DMS79 (cell line): ENCODE results near the gene MOV10.
A peak's percentile ranks its signal among the peaks of the same experiment; 100 is the strongest.

Source experiments
- DNase-seq: peaks from one replicate; lab custom pipeline; 2025; lab: John Stamatoyannopoulos, UW

Gene MOV10

GRCh38 chr1:112700290-112701226 lies 26.1 kb downstream of the MOV10 start:
- DNase-seq, result no peak

- no peak for DNase-seq
Measured at GRCh38 chr1:112701227-112702066, 27.0 kb downstream of the MOV10 start.

GRCh38 chr1:112702067-112702395 lies 27.6 kb downstream of the MOV10 start:
- no peak for DNase-seq

- DNase-seq, result no peak
Measured at GRCh38 chr1:112702420-112703261, 28.2 kb downstream of the MOV10 start.

- no peak for DNase-seq
Measured at GRCh38 chr1:112703706-112704105, 29.2 kb downstream of the MOV10 start.

GRCh38 chr1:112704391-112704933 lies 30.0 kb downstream of the MOV10 start:
- DNase-seq, result no peak

- DNase-seq, result peak; percentile 72
Measured at GRCh38 chr1:112704934-112705627, 30.6 kb downstream of the MOV10 start.

- DNase-seq, result no peak
Measured at GRCh38 chr1:112706505-112707220, 32.2 kb downstream of the MOV10 start, which contains the start of gene RHOC. RHOC (minus strand) TSS chr1:112707127; CDS start chr1:112703799, 3,328 bp downstream.

GRCh38 chr1:112707221-112708001 lies 33.0 kb downstream of the MOV10 start:
- DNase-seq, result peak; percentile 70

GRCh38 chr1:112708002-112708448 lies 33.6 kb downstream of the MOV10 start:
- DNase-seq, result no peak

- DNase-seq, result no peak
Measured at GRCh38 chr1:112708489-112708888, 34.0 kb downstream of the MOV10 start.

- no peak for DNase-seq
Measured at GRCh38 chr1:112710159-112710558, 35.7 kb downstream of the MOV10 start.

GRCh38 chr1:112710586-112710985 lies 36.1 kb downstream of the MOV10 start:
- DNase-seq, result no peak

GRCh38 chr1:112711041-112711440 lies 36.6 kb downstream of the MOV10 start:
- DNase-seq, result no peak

GRCh38 chr1:112711670-112712069 lies 37.2 kb downstream of the MOV10 start:
- no peak for DNase-seq

- no peak for DNase-seq
Measured at GRCh38 chr1:112712191-112712590, 37.7 kb downstream of the MOV10 start.

GRCh38 chr1:112712701-112713128 lies 38.3 kb downstream of the MOV10 start:
- DNase-seq, result no peak

- no peak for DNase-seq
Measured at GRCh38 chr1:112713466-112714312, 39.2 kb downstream of the MOV10 start.
